Measurements from ENCODE around the gene INAFM1. TPM values are rescaled to one million over a fixed set of nuclear protein-coding genes. Genes with fewer than 3 reads are reported as not detected.

Gene INAFM1
- total and polyA plus RNA-seq, 12 donors = 9.2 to 16.4 (median 12.5) TPM

DNA sequence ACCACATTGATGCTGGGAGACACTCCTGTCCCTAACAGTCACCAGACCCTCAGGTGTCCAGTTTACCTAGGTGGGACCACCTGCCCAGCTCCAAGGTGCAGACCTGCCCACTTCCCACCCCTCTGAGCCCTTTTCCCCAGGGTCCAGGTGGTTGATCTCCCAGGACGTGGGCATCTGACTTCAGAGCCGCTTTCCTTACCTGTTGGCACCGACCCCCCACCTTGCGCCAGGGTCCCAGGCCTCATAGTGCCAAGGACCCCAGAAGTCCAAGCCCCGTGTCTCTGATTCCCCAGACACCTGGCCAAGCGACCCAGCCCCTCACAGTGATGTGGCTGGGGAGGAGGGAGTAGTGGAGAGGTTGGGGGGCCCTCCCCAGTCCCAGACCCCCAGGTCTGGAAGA is 34.1 kb upstream of the INAFM1 start:
- 51 to 66% methylated on average over 6 of the region's 6 CpGs for WGBS, 2 donors
- Histone ChIP-seq H3K36me3 (no peaks in the 10 kb centered on the region), H3K27me3 (peaks cover 0 to 45% (median 0%) of the 10 kb centered on the region in 7 donors), H3K27ac (no peak overlapping the region), H3K4me3 (no peak overlapping the region), H3K4me1 (peaks cover 3 to 46% (median 40%) of the 10 kb centered on the region in 9 donors), H3K9me3 (no peaks in the 10 kb centered on the region)
- peak in 1 of 8 donors; percentile 1 for ATAC-seq
- intact Hi-C loops (cut with DNase I) = loop anchor here in 1 of 10 donors (10.0 kb wide), 1 partner anchor 46 kb away; no protein-coding TSS in a partner anchor
- DNase-seq = no peak
- TF ChIP-seq, protein P1, sequence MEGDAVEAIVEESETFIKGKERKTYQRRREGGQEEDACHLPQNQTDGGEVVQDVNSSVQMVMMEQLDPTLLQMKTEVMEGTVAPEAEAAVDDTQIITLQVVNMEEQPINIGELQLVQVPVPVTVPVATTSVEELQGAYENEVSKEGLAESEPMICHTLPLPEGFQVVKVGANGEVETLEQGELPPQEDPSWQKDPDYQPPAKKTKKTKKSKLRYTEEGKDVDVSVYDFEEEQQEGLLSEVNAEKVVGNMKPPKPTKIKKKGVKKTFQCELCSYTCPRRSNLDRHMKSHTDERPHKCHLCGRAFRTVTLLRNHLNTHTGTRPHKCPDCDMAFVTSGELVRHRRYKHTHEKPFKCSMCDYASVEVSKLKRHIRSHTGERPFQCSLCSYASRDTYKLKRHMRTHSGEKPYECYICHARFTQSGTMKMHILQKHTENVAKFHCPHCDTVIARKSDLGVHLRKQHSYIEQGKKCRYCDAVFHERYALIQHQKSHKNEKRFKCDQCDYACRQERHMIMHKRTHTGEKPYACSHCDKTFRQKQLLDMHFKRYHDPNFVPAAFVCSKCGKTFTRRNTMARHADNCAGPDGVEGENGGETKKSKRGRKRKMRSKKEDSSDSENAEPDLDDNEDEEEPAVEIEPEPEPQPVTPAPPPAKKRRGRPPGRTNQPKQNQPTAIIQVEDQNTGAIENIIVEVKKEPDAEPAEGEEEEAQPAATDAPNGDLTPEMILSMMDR (IDR thresholded peaks at IDR 0.05) = no peak

DNA sequence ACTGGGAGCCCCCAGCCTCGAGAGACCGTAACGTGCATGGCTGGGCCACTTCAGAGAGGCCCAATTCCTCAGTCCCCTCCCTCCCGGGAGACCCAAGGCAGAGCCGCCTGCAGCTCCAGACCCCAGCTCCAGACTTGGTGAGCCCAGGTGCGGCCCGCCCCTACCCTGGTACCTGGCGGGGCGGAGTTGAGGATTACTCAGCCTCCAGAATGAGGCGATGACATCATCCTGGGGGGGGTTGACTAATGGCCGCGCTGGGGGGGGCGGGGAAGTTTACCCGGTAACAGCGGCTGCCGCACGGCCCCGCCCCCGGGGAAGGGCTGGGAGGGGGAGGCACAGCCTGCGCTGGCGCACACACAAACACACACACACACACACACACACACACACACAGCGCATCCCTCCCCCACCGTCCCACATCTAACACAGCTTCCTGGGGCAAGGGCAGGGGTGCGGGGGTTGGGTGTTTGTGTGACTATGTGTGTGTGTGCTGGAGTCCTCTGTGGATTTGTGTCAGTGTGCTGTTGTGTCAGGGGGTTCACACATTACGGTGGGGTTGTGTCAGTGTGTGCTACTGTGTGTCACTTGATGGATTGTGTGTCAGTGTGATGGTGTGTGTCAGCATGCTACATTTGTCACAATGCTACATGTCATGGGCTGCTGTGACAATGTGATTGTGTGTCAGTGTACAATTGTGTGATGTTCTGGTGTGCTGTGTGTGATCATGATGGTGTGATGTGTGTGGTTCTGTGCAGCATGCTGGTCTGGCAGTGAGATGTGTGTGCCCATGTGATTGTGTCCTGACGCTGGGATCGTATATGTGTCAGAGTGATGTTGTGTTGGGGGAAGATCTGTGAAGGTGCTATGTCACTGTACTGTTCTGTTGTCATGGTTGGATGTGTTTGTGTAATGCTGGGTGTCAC is 33.4 kb upstream of the INAFM1 start:
- ATAC-seq (peak in 6 of 8 donors; percentile 5 to 47 (median 20)), DNase-seq (peak; percentile 45 to 81)
- H3K27me3 ChIP-seq = peaks cover 0 to 45% (median 0%) of the 10 kb centered on the region in 7 donors
- H3K36me3 ChIP-seq = no peaks in the 10 kb centered on the region
- WGBS, 2 donors = 9 to 10% methylated on average over 27 of the region's 27 CpGs
- intact Hi-C loops (cut with DNase I) = loop anchor here in 1 of 10 donors (10.0 kb wide), 1 partner anchor 46 kb away; no protein-coding TSS in a partner anchor
- H3K4me3 ChIP-seq = peak overlapping the region in 1 of 10 donors; percentile 11
- TF ChIP-seq, protein P1 (IDR thresholded peaks at IDR 0.05) = no peak
- no peaks in the 10 kb centered on the region for H3K9me3 ChIP-seq
- H3K27ac ChIP-seq = no peak overlapping the region
- peaks cover 3 to 46% (median 40%) of the 10 kb centered on the region in 9 donors for H3K4me1 ChIP-seq

GRCh38 chr19:47241919-47242577 is 32.6 kb upstream of the INAFM1 start:
- ATAC-seq = no peak
- Histone ChIP-seq H3K4me3 (no peak overlapping the region), H3K9me3 (no peaks in the 10 kb centered on the region), H3K27me3 (peaks cover 0 to 45% (median 0%) of the 10 kb centered on the region in 7 donors), H3K36me3 (no peaks in the 10 kb centered on the region), H3K27ac (peak overlapping the region in 1 of 10 donors; percentile 54), H3K4me1 (peaks cover 3 to 46% (median 40%) of the 10 kb centered on the region in 9 donors)
- no peak for DNase-seq
- intact Hi-C loops (cut with DNase I) = loop anchor here in 4 of 10 donors (2.0 to 10.0 kb wide), 4 partner anchors 13 to 47 kb away; no protein-coding TSS in a partner anchor
- TF ChIP-seq, protein P1 (IDR thresholded peaks at IDR 0.05) = no peak
- 82 to 85% methylated on average over 7 of the region's 7 CpGs for WGBS, 2 donors

GRCh38 chr19:47243364-47243775 is 31.3 kb upstream of the INAFM1 start:
- TF ChIP-seq, protein P1 (IDR thresholded peaks at IDR 0.05) = no peak
- no peaks in the 10 kb centered on the region for H3K36me3 ChIP-seq
- H3K4me3 ChIP-seq = peak overlapping the region in 8 of 10 donors; percentile 6 to 43 (median 34)
- H3K27me3 ChIP-seq = peaks cover 0 to 45% (median 0%) of the 10 kb centered on the region in 7 donors
- ATAC-seq (peak in 1 of 8 donors; percentile 3), DNase-seq (no peak)
- peaks cover 3 to 54% (median 40%) of the 10 kb centered on the region in 9 donors for H3K4me1 ChIP-seq
- no peaks in the 10 kb centered on the region for H3K9me3 ChIP-seq
- intact Hi-C loops (cut with DNase I) = loop anchor here in 5 of 10 donors (1.0 to 10.0 kb wide), 5 partner anchors 15 to 49 kb away; no protein-coding TSS in a partner anchor
- H3K27ac ChIP-seq = peak overlapping the region in 9 of 10 donors; percentile 14 to 70 (median 43)
- WGBS, 2 donors = 19 to 20% methylated on average over 7 to 9 of the region's 9 CpGs
